ENCODE results near the gene GABPB1. TPM values are rescaled to one million over a fixed set of nuclear protein-coding genes. Genes with fewer than 3 reads are reported as not detected.

Gene GABPB1
- total and polyA plus RNA-seq, 3 donors from 2014 or later, result 21.5 to 45.9 (median 35.4) TPM

- intact Hi-C loops (cut with DNase I; ENCODE audit: low total_unique reads), result no loop called here
- DNase-seq, result no peak
- no peak overlapping the region for H3K4me3 ChIP-seq
- TF ChIP-seq POLR2A (IDR thresholded peaks at IDR 0.05) (no peak), CTCF (IDR thresholded peaks at IDR 0.05) (no peak)
- H3K36me3 ChIP-seq (ENCODE audit: low read depth, missing control alignments), result no peaks in the 10 kb centered on the region
- H3K27ac ChIP-seq, result no peak overlapping the region
- no peaks in the 10 kb centered on the region for H3K27me3 ChIP-seq
- H3K4me1 ChIP-seq, result no peaks in the 10 kb centered on the region
- 76 to 78% methylated on average over 6 of the region's 6 CpGs for WGBS, 2 donors
- no peaks in the 10 kb centered on the region for H3K9me3 ChIP-seq
Observed at GRCh38 chr15:50287324-50288116, 67.5 kb downstream of the GABPB1 start.

- TF ChIP-seq CTCF (IDR thresholded peaks at IDR 0.05) (no peak), POLR2A (IDR thresholded peaks at IDR 0.05) (no peak)
- intact Hi-C loops (cut with DNase I; ENCODE audit: low total_unique reads), result no loop called here
- H3K27me3 ChIP-seq, result no peaks in the 10 kb centered on the region
- no peak overlapping the region for H3K4me3 ChIP-seq
- H3K27ac ChIP-seq, result no peak overlapping the region
- H3K9me3 ChIP-seq, result no peaks in the 10 kb centered on the region
- 84 to 90% methylated on average over 5 of the region's 5 CpGs for WGBS, 2 donors
- no peaks in the 10 kb centered on the region for H3K4me1 ChIP-seq
- no peaks in the 10 kb centered on the region for H3K36me3 ChIP-seq (ENCODE audit: low read depth, missing control alignments)
- no peak for DNase-seq
Observed at GRCh38 chr15:50281427-50281826, 73.6 kb downstream of the GABPB1 start.

- intact Hi-C loops (cut with DNase I; ENCODE audit: low total_unique reads), result no loop called here
- Histone ChIP-seq H3K27ac (no peak overlapping the region), H3K4me1 (no peaks in the 10 kb centered on the region), H3K9me3 (no peaks in the 10 kb centered on the region), H3K27me3 (no peaks in the 10 kb centered on the region), H3K36me3 (ENCODE audit: low read depth, missing control alignments) (no peaks in the 10 kb centered on the region), H3K4me3 (no peak overlapping the region)
- no peak for TF ChIP-seq POLR2A (IDR thresholded peaks at IDR 0.05)
- no peak for TF ChIP-seq CTCF (IDR thresholded peaks at IDR 0.05)
- no peak for DNase-seq
- 94 to 96% methylated on average over 3 of the region's 3 CpGs for WGBS, 2 donors
Observed at GRCh38 chr15:50280271-50280670, 74.7 kb downstream of the GABPB1 start.

- Histone ChIP-seq H3K36me3 (ENCODE audit: low read depth, missing control alignments) (no peaks in the 10 kb centered on the region), H3K27ac (peak overlapping the region in 1 of 2 donors; percentile 4), H3K4me3 (no peak overlapping the region), H3K9me3 (no peaks in the 10 kb centered on the region), H3K27me3 (no peaks in the 10 kb centered on the region), H3K4me1 (no peaks in the 10 kb centered on the region)
- DNase-seq, result no peak
- intact Hi-C loops (cut with DNase I; ENCODE audit: low total_unique reads), result no loop called here
- no peak for TF ChIP-seq POLR2A (IDR thresholded peaks at IDR 0.05)
- no peak for TF ChIP-seq CTCF (IDR thresholded peaks at IDR 0.05)
- 65 to 75% methylated on average over 4 of the region's 4 CpGs for WGBS, 2 donors
Observed at GRCh38 chr15:50278496-50278895, 76.5 kb downstream of the GABPB1 start.

- Histone ChIP-seq H3K4me1 (no peaks in the 10 kb centered on the region), H3K36me3 (ENCODE audit: low read depth, missing control alignments) (no peaks in the 10 kb centered on the region), H3K4me3 (no peak overlapping the region), H3K27me3 (no peaks in the 10 kb centered on the region), H3K27ac (no peak overlapping the region), H3K9me3 (no peaks in the 10 kb centered on the region)
- intact Hi-C loops (cut with DNase I; ENCODE audit: low total_unique reads), result no loop called here
- TF ChIP-seq CTCF (IDR thresholded peaks at IDR 0.05) (no peak), POLR2A (IDR thresholded peaks at IDR 0.05) (no peak)
- WGBS, 2 donors, result 67 to 80% methylated on average over 1 of the region's 1 CpG
- no peak for DNase-seq
Observed at GRCh38 chr15:50277370-50277769, 77.6 kb downstream of the GABPB1 start.

Data from testis (tissue), 3 donors.